HG03460 (cell line): Measurements from ENCODE around the gene PAPPA.

Source experiments
- ATAC-seq: cut with Tn5 transposase; IDR thresholded peaks from one replicate; pipeline ENCODE4 v1.9.1; 2021; ENCODE audit not compliant: unreplicated experiment

PAPPA gene

GRCh38 chr9:116151199-116151598 is 2.4 kb upstream of the PAPPA start:
- ATAC-seq, result no peak

GRCh38 chr9:116151966-116152381 is 1.6 kb upstream of the PAPPA start:
- no peak for ATAC-seq

- ATAC-seq, result no peak
Measured at GRCh38 chr9:116152390-116152789, 1.2 kb upstream of the PAPPA start.

- ATAC-seq, result no peak
Measured at GRCh38 chr9:116152941-116153764, 438 bp upstream of the PAPPA start.

GRCh38 chr9:116154334-116154975 is 864 bp downstream of the PAPPA start:
- no peak for ATAC-seq

GRCh38 chr9:116154976-116155697 is 1.5 kb downstream of the PAPPA start:
- ATAC-seq, result no peak

- no peak for ATAC-seq
Measured at GRCh38 chr9:116155698-116156039, 2.1 kb downstream of the PAPPA start.

GRCh38 chr9:116156621-116157314 is 3.2 kb downstream of the PAPPA start:
- ATAC-seq, result no peak

GRCh38 chr9:116157436-116158138 is 4.0 kb downstream of the PAPPA start:
- ATAC-seq, result no peak

- ATAC-seq, result no peak
Measured at GRCh38 chr9:116160676-116161571, 7.3 kb downstream of the PAPPA start.

- no peak for ATAC-seq
Measured at GRCh38 chr9:116162241-116162781, 8.7 kb downstream of the PAPPA start.

- ATAC-seq, result no peak
Measured at GRCh38 chr9:116163293-116164055, 9.9 kb downstream of the PAPPA start.

- ATAC-seq, result no peak
Measured at GRCh38 chr9:116165912-116166311, 12.3 kb downstream of the PAPPA start.

- ATAC-seq, result no peak
Measured at GRCh38 chr9:116166713-116167112, 13.1 kb downstream of the PAPPA start.

GRCh38 chr9:116168231-116168630 is 14.6 kb downstream of the PAPPA start:
- no peak for ATAC-seq

GRCh38 chr9:116172216-116172615 is 18.6 kb downstream of the PAPPA start:
- ATAC-seq, result no peak

GRCh38 chr9:116174347-116174746 is 20.8 kb downstream of the PAPPA start:
- ATAC-seq, result no peak

GRCh38 chr9:116175614-116176013 is 22.0 kb downstream of the PAPPA start:
- no peak for ATAC-seq
